ENCODE results near the gene CLSTN2. TPM values are rescaled to one million over a fixed set of nuclear protein-coding genes. Genes with fewer than 3 reads are reported as not detected.

CLSTN2 gene
- total RNA-seq, 1 donor from 2014 or later, result 9.7 TPM

DNA sequence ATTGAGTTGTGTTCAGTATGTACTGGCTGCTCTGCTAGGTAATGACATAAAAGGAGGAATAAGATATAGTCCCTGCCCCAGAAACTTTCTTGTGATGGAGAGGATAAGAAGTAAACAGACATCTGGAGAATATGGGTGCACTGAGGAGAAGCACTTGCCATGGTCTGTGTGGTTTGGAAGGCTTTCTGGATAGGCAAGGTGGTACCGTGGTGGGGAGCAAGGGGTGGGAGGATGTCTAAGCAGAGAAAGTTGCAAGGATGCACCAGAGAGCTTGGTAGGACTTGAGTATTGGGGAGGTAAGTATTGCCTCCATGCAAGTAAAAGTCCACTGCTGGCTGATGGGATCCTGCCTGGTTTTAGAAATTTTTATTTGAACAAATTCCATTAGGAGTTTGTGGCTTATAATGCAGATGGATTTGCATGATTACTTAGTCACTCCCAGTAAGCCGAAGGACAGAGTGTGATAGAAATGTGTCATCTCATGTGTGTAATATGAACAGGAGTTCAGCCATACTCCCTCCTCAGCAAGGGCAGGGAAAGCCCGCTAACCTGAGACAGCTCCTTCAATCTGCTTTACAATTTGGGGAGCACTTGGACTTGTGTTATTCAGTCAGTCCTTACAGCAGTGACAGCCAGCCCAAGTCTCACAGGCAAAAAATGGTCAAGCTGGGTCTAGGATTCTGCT, 53.6 kb downstream of the CLSTN2 start:
- TF ChIP-seq, protein P1, sequence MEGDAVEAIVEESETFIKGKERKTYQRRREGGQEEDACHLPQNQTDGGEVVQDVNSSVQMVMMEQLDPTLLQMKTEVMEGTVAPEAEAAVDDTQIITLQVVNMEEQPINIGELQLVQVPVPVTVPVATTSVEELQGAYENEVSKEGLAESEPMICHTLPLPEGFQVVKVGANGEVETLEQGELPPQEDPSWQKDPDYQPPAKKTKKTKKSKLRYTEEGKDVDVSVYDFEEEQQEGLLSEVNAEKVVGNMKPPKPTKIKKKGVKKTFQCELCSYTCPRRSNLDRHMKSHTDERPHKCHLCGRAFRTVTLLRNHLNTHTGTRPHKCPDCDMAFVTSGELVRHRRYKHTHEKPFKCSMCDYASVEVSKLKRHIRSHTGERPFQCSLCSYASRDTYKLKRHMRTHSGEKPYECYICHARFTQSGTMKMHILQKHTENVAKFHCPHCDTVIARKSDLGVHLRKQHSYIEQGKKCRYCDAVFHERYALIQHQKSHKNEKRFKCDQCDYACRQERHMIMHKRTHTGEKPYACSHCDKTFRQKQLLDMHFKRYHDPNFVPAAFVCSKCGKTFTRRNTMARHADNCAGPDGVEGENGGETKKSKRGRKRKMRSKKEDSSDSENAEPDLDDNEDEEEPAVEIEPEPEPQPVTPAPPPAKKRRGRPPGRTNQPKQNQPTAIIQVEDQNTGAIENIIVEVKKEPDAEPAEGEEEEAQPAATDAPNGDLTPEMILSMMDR (conservative IDR thresholded peaks at IDR 0.05; ENCODE audit: low read depth, low read length), result no peak
- no peak overlapping the region for H3K4me3 ChIP-seq (ENCODE audit: low read depth, low read length)
- no peak for DNase-seq (ENCODE audit: low read depth)

DNA sequence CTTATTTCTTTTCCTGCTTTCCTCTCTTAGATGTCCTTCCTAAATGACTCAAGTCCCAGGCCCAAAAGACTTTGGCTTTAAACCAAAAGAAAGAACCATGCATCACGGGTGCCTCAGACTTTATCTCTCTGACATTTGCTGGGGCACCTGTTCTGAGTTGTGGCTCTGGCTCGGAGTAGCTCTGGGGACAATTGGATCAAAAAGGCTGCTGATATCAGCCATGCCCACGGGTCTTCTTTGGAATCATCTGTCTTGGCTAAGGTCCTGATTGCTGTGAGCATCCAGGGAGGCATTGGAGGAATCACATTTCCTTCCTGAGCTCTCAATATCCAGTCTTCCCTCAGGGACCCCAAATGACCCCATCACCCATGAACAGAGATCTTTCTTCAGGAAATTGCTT, 59.9 kb downstream of the CLSTN2 start:
- TF ChIP-seq, protein P1 (conservative IDR thresholded peaks at IDR 0.05; ENCODE audit: low read depth, low read length), result no peak
- no peak for DNase-seq (ENCODE audit: low read depth)
- no peak overlapping the region for H3K4me3 ChIP-seq (ENCODE audit: low read depth, low read length)

DNA sequence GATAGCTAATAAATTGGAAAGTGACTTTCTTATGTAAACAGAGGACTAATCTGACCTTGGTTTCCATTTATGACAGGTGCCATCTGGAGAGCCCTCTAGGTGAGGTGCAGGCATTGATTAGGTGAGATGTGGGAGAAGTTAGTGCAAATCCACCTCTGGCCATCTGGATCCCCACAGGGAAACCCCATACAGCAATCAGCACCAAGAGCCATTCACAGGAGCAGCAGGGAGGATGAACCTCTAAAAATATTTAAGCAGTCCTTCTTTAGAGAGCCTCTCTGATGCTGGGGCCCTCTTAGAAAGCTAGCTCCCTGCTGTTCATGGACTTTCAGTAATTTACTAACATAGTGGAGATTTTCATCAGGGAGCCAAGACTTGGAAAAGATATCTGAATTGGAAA, 69.3 kb downstream of the CLSTN2 start:
- no peak for DNase-seq (ENCODE audit: low read depth)
- TF ChIP-seq, protein P1 (conservative IDR thresholded peaks at IDR 0.05; ENCODE audit: low read depth, low read length), result no peak
- no peak overlapping the region for H3K4me3 ChIP-seq (ENCODE audit: low read depth, low read length)

DNA sequence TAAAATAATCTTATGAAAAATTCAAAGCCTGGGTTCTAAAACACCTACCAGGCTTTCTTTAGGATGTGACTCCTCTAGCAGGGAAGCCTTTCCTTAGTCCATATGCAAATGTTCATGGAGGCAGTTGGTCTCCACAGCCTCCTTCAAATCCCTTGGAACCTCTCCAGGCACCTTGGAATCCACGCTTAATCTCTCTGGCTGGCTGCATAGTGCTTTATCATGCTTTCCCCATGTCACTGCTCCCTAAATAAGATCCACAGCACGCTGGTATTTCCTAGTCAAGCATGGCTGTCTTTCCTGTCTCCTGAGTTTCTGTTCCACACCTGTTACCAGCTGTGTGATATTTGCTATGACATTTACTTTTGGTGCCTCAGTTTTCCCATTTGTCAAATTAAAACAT, 71.3 kb downstream of the CLSTN2 start:
- no peak overlapping the region for H3K4me3 ChIP-seq (ENCODE audit: low read depth, low read length)
- TF ChIP-seq, protein P1 (conservative IDR thresholded peaks at IDR 0.05; ENCODE audit: low read depth, low read length), result no peak
- DNase-seq (ENCODE audit: low read depth), result no peak

DNA sequence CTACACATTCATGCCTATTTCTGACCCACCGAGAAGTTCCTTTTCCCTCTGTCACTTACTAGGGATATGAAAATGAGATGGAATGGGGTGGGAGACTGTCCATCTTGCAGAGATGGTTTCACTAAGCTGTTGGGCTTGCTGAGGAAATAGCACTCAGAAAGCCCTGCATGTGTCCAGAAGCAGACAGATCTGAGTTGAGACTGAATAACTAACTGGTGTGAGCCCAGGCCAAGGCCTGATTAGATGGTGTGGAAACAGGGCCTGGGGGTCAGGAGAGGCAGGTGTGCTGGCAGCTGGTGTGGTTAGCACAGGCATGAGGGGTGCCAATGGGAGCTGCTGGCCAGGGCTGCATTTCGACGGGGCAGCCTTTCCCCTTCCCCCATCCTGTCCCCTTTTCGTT, 72.1 kb downstream of the CLSTN2 start:
- no peak for DNase-seq (ENCODE audit: low read depth)
- TF ChIP-seq, protein P1 (conservative IDR thresholded peaks at IDR 0.05; ENCODE audit: low read depth, low read length), result no peak
- no peak overlapping the region for H3K4me3 ChIP-seq (ENCODE audit: low read depth, low read length)

DNA sequence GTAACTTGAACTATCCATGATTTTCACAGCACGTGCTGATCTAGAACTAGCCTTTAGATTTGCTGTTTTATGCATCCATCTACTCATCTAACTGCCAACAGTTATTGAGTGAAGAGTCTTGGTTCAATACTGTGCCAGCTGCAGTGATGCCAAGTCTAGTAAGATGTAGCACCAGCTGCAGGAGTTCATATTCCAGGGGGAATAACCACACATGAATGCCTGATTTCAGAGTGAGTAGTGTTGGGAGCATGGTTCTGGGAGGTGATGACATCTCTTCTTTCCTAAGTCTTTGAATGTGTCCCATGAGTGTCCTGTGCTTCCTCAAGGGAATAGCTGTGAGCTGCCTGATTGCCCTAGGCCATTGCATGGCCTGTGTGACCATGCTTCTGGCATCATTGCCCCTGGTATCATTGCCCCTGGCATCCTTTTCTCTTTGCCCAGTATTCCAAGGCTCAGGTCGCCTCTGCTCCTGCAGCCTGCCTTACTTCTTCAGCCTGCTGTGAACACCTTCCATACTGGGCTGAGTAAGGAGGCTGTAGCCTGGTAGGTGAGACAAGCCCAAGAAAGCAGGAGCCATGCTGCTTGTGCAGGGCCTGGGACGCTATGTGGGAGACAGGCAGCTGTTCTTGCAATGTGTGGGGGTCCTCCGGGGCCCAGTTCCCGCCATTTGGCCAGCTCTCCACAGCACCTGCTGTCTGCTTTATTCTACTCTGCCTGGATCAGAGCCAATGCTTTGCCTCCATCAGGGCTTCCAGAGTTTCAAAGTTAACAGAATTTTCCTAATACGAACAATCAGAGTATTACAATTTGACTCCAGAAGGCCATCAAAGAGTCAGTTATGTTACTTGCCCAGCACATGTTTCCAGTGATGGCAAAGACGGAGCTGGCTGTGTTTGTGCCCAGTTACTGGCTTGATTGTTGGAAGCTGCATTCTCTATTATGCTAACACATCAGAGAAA, 73.2 kb downstream of the CLSTN2 start:
- TF ChIP-seq, protein P1 (conservative IDR thresholded peaks at IDR 0.05; ENCODE audit: low read depth, low read length), result no peak
- H3K4me3 ChIP-seq (ENCODE audit: low read depth, low read length), result no peak overlapping the region
- no peak for DNase-seq (ENCODE audit: low read depth)
